ENCODE data around the gene SLC25A6. TPM values are rescaled to one million over a fixed set of nuclear protein-coding genes. Genes with fewer than 3 reads are reported as not detected.
"Not testable (repeated sequence)": the region's sequence is repeated elsewhere in the genome, so short reads cannot be mapped to it uniquely, and the experiment has no call there.

Gene SLC25A6
- total and polyA plus RNA-seq, 2 of the 13 experiments (the other 11 are each of a cell fraction or from before 2014, with no cell fraction given): 138 to 581 TPM

DNA sequence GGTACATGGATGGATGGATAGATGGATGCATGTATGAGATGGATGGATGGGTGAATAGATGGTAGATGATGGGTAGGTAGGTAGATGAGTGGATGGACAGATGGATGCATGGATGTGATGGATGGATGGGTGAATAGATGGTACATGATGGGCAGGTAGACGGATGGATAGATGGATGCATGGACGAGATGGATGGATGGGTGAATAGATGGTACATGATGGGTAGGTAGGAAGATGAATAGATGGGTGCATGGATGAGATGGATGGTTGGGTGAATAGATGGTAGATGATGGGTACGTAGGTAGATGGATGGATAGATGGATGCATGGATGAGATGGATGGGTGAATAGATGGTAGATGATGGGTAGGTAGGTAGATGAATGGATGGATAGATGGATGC lies 12.0 kb upstream of the SLC25A6 start:
- ATAC-seq; DNase-seq (ENCODE audit: low spot score); H3K4me3 ChIP-seq (replicated peaks in 1 of 3; ENCODE audit: insufficient read depth in 1 of 3, low read depth in 2 of 3, low read length in 3 of 3); H3K27ac ChIP-seq (ENCODE audit: extremely low read length, insufficient read depth, low read length); H3K27me3 ChIP-seq (ENCODE audit: control insufficient read depth in 1 of 2, insufficient read depth in 2 of 2, low read length in 2 of 2); H3K9me3 ChIP-seq (ENCODE audit: low read length); BruUV-seq (replicated peaks); in situ Hi-C loops (cut with HindIII; ENCODE audit: extremely low pct_ligation_motif_present, low pct_unique_long_range_greater_than_20kb); CTCF ChIA-PET (ENCODE audit: low intra/inter-chr PET ratio, low total read pairs); FAIRE-seq; H3K4me2 ChIP-seq (ENCODE audit: low read depth, low read length); H3K79me2 ChIP-seq (ENCODE audit: insufficient read depth, low read length); H2AFZ ChIP-seq (ENCODE audit: low read length); POLR2A ChIA-PET; H3K9ac ChIP-seq (ENCODE audit: insufficient read depth, low read depth, low read length); intact Hi-C loops (cut with micrococcal nuclease; ENCODE audit: unreplicated experiment); H4K20me1 ChIP-seq (ENCODE audit: insufficient read depth, low read length); TF ChIP-seq FOXP1 (CRISPR knock-in tag; IDR thresholded peaks at IDR 0.05): not testable (repeated sequence)
- peaks cover 8 to 53% of the 10 kb centered on the region in 2 experiments; a peak in 4 of 5 replicates for H3K36me3 ChIP-seq (replicated peaks in 1 of 2; ENCODE audit: control insufficient read depth in 1 of 2, insufficient read depth in 2 of 2, low read length in 2 of 2)
- peaks cover 15% of the 10 kb centered on the region for H3K4me1 ChIP-seq (ENCODE audit: insufficient read depth, low read length)
- 98% methylated on average over 3 of the region's 3 CpGs for WGBS (ENCODE audit: low lambda C conversion rate)
- TF ChIP-seq FOXP1 (IDR thresholded peaks at IDR 0.05) (0 out of 2 replicates have a peak, but pooled peaks have one; percentile 2), NBN (conservative IDR thresholded peaks at IDR 0.05) (0 out of 2 replicates have a peak, but pooled peaks have one; percentile 37), IKZF1 (IDR thresholded peaks at IDR 0.05) (0 out of 2 replicates have a peak, but pooled peaks have one; percentile 12)
- TF ChIP-seq, protein P1, sequence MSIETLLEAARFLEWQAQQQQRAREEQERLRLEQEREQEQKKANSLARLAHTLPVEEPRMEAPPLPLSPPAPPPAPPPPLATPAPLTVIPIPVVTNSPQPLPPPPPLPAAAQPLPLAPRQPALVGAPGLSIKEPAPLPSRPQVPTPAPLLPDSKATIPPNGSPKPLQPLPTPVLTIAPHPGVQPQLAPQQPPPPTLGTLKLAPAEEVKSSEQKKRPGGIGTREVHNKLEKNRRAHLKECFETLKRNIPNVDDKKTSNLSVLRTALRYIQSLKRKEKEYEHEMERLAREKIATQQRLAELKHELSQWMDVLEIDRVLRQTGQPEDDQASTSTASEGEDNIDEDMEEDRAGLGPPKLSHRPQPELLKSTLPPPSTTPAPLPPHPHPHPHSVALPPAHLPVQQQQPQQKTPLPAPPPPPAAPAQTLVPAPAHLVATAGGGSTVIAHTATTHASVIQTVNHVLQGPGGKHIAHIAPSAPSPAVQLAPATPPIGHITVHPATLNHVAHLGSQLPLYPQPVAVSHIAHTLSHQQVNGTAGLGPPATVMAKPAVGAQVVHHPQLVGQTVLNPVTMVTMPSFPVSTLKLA (IDR thresholded peaks at IDR 0.05): 0 out of 2 replicates have a peak, but pooled peaks have one; percentile 4

DNA sequence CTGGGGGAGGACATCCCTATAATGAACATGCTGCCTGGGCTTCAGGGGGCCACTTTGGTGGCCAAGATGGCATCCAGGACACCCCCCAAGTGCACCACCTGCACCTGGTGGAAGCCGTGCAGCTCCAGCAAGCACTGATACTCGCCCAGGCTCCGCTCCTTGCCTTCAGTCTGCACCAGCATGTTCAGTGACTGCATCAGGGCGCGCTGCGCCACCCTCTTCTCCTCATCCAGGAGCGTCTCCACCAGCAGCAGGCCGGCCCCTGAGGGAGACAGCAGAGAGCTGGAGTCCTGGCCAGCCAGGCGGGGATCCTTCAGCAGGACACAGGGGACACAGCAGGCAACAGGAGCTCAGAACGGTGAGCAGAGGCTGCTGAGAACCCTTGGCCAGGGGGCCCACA lies 11.3 kb upstream of the SLC25A6 start:
- no peak overlapping the region for H3K4me3 ChIP-seq (replicated peaks in 1 of 3; ENCODE audit: insufficient read depth in 1 of 3, low read depth in 2 of 3, low read length in 3 of 3)
- DNase-seq (ENCODE audit: low spot score): no peak
- H3K27me3 ChIP-seq (ENCODE audit: control insufficient read depth in 1 of 2, insufficient read depth in 2 of 2, low read length in 2 of 2): no peaks in the 10 kb centered on the region
- no TSS peak for BruUV-seq (replicated peaks)
- H3K9me3 ChIP-seq (ENCODE audit: low read length): no peaks in the 10 kb centered on the region
- no peak overlapping the region for H3K4me2 ChIP-seq (ENCODE audit: low read depth, low read length)
- TF ChIP-seq AGO2 (optimal IDR thresholded peaks at IDR 0.05; ENCODE audit: low read depth, low read length) (peak; percentile 89), PAX8 (CRISPR knock-in tag; IDR thresholded peaks at IDR 0.05; ENCODE audit: borderline replicate concordance) (no peak)
- H2AFZ ChIP-seq (ENCODE audit: low read length): no peak overlapping the region
- no peak overlapping the region for H3K9ac ChIP-seq (ENCODE audit: insufficient read depth, low read depth, low read length)
- H3K79me2 ChIP-seq (ENCODE audit: insufficient read depth, low read length): no peaks in the 10 kb centered on the region
- in situ Hi-C loops (cut with HindIII; ENCODE audit: extremely low pct_ligation_motif_present, low pct_unique_long_range_greater_than_20kb): no loop called here
- H3K36me3 ChIP-seq (replicated peaks in 1 of 2; ENCODE audit: control insufficient read depth in 1 of 2, insufficient read depth in 2 of 2, low read length in 2 of 2): peaks cover 8 to 53% of the 10 kb centered on the region in 2 experiments; a peak in 4 of 5 replicates
- no peak overlapping the region for H3K27ac ChIP-seq (ENCODE audit: extremely low read length, insufficient read depth, low read length)
- FAIRE-seq: no peak
- POLR2A ChIA-PET: no interaction called here
- no peak for ATAC-seq
- intact Hi-C loops (cut with micrococcal nuclease; ENCODE audit: unreplicated experiment): no loop called here
- 100% methylated on average over 2 of the region's 10 CpGs for WGBS (ENCODE audit: low lambda C conversion rate)
- CTCF ChIA-PET (ENCODE audit: low intra/inter-chr PET ratio, low total read pairs): no interaction called here
- H4K20me1 ChIP-seq (ENCODE audit: insufficient read depth, low read length): no peaks in the 10 kb centered on the region
- peaks cover 15% of the 10 kb centered on the region for H3K4me1 ChIP-seq (ENCODE audit: insufficient read depth, low read length)
